HepG2 (cell line): ENCODE results near the gene IL27RA. TPM values are rescaled to one million over a fixed set of nuclear protein-coding genes. Genes with fewer than 3 reads are reported as not detected.

Experiments used
- AKNA ChIP-seq: sonication (generic); formaldehyde crosslinking; IDR thresholded peaks from 2 replicates; pipeline ENCODE4 v1.4.0; 2020; ENCODE audit warnings: missing genetic modification reagents, borderline replicate concordance
- ATF7-NPFF ChIP-seq: sonication (generic); formaldehyde crosslinking; IDR thresholded peaks from 2 replicates; pipeline ENCODE4 v1.8.1; 2023; ENCODE audit warnings: mild to moderate bottlenecking, low read depth, missing genetic modification reagents, moderate library complexity
- EHMT2 ChIP-seq: fragments of 200-600 bp; sonication (generic); IDR thresholded peaks from 2 replicates; pipeline ENCODE4 v1.7.0; 2017; ENCODE audit warnings: antibody characterized with exemption, low read depth, low read length, borderline replicate concordance
- HCFC1 ChIP-seq: fragments of 150-350 bp; IDR thresholded peaks from 2 replicates; pipeline ENCODE4 v1.6.1; 2014; ENCODE audit warnings: low read depth, low read length
- MIER3 ChIP-seq: IDR thresholded peaks from 2 replicates; pipeline ENCODE4 v1.6.1; 2016; ENCODE audit warnings: missing compliant biosample characterization, borderline replicate concordance
- NCOA1 ChIP-seq: sonication (generic); formaldehyde crosslinking; IDR thresholded peaks from 2 replicates; pipeline ENCODE4 v1.9.0; 2021; ENCODE audit warnings: missing genetic modification reagents
- RBFOX2 ChIP-seq: fragments of 200-400 bp; formaldehyde crosslinking; IDR thresholded peaks from 2 replicates; pipeline ENCODE4 v1.6.1; 2017; ENCODE audit warnings: low read depth, mild to moderate bottlenecking, low read length
- SRSF4 ChIP-seq: fragments of 200-400 bp; formaldehyde crosslinking; IDR thresholded peaks from one replicate; pipeline ENCODE4 v1.6.1; 2018; ENCODE audit warnings: mild to moderate bottlenecking, low read depth, low read length, moderate library complexity; ENCODE audit not compliant: poor library complexity, severe bottlenecking
- SYNCRIP ChIP-seq: fragments of 200-400 bp; formaldehyde crosslinking; IDR thresholded peaks from 2 replicates; pipeline ENCODE4 v1.6.1; 2018; ENCODE audit warnings: mild to moderate bottlenecking, low read depth, low read length; ENCODE audit not compliant: insufficient read depth
- ZBTB20 ChIP-seq: sonication (generic); formaldehyde crosslinking; IDR thresholded peaks from 2 replicates; pipeline ENCODE4 v1.8.1; 2023; ENCODE audit warnings: missing genetic modification reagents, low read depth, mild to moderate bottlenecking, borderline replicate concordance
- ZSCAN9 ChIP-seq: IDR thresholded peaks from 2 replicates; pipeline ENCODE4 v1.6.1; 2016; ENCODE audit warnings: borderline replicate concordance
- polyA plus RNA-seq, 8 experiments: library from polyadenylated mRNA; depleted of rRNA in 3 of 8; stranded (reverse) in 7 of 8; unstranded in 1 of 8; fragments of >200 nt; fragmentation: Illumina TruSeq in 4 of 8; extraction: Trizol in 4 of 8; gene quantifications; 2 replicates each; pipeline versions ENCODE4 v1.2.1 to v1.2.3, GENCODE V29; 2011 to 2016; ENCODE audit warnings: low read depth in 4 of 8, missing spikeins in 1 of 8, mixed read lengths in 1 of 8; ENCODE audit not compliant: insufficient read depth in 1 of 8
- total RNA-seq, 5 experiments: library from RNA; depleted of rRNA; stranded (reverse); fragments of >200 nt; fragmentation: Illumina TruSeq; extraction: Trizol; gene quantifications; 2 replicates each; pipeline ENCODE4 v1.2.3, GENCODE V29; 2016; ENCODE audit warnings: low read depth in 1 of 5
- TF ChIP-seq, protein P1 (sequence below): sonication (generic); formaldehyde crosslinking; IDR thresholded peaks from 2 replicates; pipeline ENCODE4 v1.4.0; 2020; ENCODE audit warnings: mild to moderate bottlenecking, missing genetic modification reagents, borderline replicate concordance
- TF ChIP-seq, protein P2 (sequence below): sonication (generic); formaldehyde crosslinking; IDR thresholded peaks from 2 replicates; pipeline ENCODE4 v1.4.0; 2020; ENCODE audit warnings: mild to moderate bottlenecking, missing genetic modification reagents

Gene IL27RA
- total and polyA plus RNA-seq, 2 of the 13 experiments (the other 11 are each of a cell fraction or from before 2014, with no cell fraction given), result 3.5 to 8.1 TPM

- TF ChIP-seq, protein P1, sequence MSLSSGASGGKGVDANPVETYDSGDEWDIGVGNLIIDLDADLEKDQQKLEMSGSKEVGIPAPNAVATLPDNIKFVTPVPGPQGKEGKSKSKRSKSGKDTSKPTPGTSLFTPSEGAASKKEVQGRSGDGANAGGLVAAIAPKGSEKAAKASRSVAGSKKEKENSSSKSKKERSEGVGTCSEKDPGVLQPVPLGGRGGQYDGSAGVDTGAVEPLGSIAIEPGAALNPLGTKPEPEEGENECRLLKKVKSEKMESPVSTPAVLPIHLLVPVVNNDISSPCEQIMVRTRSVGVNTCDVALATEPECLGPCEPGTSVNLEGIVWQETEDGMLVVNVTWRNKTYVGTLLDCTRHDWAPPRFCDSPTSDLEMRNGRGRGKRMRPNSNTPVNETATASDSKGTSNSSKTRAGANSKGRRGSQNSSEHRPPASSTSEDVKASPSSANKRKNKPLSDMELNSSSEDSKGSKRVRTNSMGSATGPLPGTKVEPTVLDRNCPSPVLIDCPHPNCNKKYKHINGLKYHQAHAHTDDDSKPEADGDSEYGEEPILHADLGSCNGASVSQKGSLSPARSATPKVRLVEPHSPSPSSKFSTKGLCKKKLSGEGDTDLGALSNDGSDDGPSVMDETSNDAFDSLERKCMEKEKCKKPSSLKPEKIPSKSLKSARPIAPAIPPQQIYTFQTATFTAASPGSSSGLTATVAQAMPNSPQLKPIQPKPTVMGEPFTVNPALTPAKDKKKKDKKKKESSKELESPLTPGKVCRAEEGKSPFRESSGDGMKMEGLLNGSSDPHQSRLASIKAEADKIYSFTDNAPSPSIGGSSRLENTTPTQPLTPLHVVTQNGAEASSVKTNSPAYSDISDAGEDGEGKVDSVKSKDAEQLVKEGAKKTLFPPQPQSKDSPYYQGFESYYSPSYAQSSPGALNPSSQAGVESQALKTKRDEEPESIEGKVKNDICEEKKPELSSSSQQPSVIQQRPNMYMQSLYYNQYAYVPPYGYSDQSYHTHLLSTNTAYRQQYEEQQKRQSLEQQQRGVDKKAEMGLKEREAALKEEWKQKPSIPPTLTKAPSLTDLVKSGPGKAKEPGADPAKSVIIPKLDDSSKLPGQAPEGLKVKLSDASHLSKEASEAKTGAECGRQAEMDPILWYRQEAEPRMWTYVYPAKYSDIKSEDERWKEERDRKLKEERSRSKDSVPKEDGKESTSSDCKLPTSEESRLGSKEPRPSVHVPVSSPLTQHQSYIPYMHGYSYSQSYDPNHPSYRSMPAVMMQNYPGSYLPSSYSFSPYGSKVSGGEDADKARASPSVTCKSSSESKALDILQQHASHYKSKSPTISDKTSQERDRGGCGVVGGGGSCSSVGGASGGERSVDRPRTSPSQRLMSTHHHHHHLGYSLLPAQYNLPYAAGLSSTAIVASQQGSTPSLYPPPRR (CRISPR knock-in tag), result no peak; the same call in 1 of the 2 replicates
- TF ChIP-seq, protein P2, sequence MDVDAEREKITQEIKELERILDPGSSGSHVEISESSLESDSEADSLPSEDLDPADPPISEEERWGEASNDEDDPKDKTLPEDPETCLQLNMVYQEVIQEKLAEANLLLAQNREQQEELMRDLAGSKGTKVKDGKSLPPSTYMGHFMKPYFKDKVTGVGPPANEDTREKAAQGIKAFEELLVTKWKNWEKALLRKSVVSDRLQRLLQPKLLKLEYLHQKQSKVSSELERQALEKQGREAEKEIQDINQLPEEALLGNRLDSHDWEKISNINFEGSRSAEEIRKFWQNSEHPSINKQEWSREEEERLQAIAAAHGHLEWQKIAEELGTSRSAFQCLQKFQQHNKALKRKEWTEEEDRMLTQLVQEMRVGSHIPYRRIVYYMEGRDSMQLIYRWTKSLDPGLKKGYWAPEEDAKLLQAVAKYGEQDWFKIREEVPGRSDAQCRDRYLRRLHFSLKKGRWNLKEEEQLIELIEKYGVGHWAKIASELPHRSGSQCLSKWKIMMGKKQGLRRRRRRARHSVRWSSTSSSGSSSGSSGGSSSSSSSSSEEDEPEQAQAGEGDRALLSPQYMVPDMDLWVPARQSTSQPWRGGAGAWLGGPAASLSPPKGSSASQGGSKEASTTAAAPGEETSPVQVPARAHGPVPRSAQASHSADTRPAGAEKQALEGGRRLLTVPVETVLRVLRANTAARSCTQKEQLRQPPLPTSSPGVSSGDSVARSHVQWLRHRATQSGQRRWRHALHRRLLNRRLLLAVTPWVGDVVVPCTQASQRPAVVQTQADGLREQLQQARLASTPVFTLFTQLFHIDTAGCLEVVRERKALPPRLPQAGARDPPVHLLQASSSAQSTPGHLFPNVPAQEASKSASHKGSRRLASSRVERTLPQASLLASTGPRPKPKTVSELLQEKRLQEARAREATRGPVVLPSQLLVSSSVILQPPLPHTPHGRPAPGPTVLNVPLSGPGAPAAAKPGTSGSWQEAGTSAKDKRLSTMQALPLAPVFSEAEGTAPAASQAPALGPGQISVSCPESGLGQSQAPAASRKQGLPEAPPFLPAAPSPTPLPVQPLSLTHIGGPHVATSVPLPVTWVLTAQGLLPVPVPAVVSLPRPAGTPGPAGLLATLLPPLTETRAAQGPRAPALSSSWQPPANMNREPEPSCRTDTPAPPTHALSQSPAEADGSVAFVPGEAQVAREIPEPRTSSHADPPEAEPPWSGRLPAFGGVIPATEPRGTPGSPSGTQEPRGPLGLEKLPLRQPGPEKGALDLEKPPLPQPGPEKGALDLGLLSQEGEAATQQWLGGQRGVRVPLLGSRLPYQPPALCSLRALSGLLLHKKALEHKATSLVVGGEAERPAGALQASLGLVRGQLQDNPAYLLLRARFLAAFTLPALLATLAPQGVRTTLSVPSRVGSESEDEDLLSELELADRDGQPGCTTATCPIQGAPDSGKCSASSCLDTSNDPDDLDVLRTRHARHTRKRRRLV, result 0 out of 2 replicates have a peak, but pooled peaks have one; percentile 5
- no peak for TF ChIP-seq ZBTB20 (CRISPR knock-in tag)
- TF ChIP-seq EHMT2, result no peak
- TF ChIP-seq HCFC1, result no peak
- no peak for TF ChIP-seq AKNA (CRISPR knock-in tag)
- TF ChIP-seq SRSF4, result no peak
- no peak for TF ChIP-seq MIER3 (CRISPR knock-in tag)
- no peak for TF ChIP-seq NCOA1
- TF ChIP-seq SYNCRIP, result no peak
- no peak for TF ChIP-seq ATF7-NPFF (CRISPR knock-in tag)
- TF ChIP-seq ZSCAN9 (CRISPR knock-in tag), result no peak
- no peak for TF ChIP-seq RBFOX2
These were observed 29.7 kb downstream of the IL27RA start (continued) for GRCh38 chr19:14061081-14061749.
